Measurements from ENCODE around the gene ZNF497. TPM values are rescaled to one million over a fixed set of nuclear protein-coding genes. Genes with fewer than 3 reads are reported as not detected.
A peak's percentile ranks its signal among the peaks of the same experiment; 100 is the strongest.

ZNF497 gene
- total and polyA plus RNA-seq, 2 of the 13 experiments (the other 11 are each of a cell fraction or from before 2014, with no cell fraction given) = 1.5 to 1.9 TPM

DNA sequence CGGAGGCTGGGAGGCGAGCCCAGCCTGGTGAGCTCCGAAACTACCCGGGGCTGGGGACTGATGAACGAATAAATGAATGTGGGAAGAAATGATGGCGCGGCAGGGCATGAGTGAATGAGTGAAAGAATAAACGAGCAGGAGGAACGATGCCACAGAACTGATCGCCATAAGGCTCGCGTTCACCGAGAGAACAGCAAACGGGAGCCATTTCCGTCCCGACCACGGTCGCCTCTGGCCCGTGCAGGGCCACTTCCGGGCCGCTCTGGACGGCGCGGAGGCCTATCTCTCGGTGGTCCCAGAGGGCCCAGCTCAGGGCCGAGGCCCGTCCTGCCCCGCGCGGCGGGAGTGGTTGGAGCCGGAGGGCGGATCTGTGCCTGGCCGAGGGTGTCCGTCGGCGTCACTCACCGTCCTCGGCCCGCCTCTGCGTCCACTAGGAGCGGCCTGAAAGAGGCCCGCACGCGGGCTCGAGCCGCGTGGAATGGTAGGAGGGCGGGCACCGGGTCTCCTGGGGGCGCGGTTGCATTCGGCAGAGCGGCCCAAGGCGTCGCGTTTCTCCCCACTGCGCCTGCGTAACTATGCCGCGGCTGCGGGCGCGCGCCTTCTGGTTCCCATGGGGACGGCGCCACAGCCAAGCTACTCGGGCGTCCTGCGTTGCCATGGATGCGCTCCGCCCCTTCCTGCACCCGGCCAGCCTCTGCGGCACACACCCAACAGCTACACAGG lies at the start of gene ZNF497 (continued):
- TF ChIP-seq ZNF331 (CRISPR knock-in tag; IDR thresholded peaks at IDR 0.05) = peak; percentile 24; the same call in 1 of the 2 replicates
- peak; percentile 96 for TF ChIP-seq ZNF224 (CRISPR knock-in tag; IDR thresholded peaks at IDR 0.05)
- no peak for TF ChIP-seq XBP1 (CRISPR knock-in tag; IDR thresholded peaks at IDR 0.05)
- no peak for TF ChIP-seq RARA (CRISPR knock-in tag; IDR thresholded peaks at IDR 0.05)
- TF ChIP-seq, protein P1, sequence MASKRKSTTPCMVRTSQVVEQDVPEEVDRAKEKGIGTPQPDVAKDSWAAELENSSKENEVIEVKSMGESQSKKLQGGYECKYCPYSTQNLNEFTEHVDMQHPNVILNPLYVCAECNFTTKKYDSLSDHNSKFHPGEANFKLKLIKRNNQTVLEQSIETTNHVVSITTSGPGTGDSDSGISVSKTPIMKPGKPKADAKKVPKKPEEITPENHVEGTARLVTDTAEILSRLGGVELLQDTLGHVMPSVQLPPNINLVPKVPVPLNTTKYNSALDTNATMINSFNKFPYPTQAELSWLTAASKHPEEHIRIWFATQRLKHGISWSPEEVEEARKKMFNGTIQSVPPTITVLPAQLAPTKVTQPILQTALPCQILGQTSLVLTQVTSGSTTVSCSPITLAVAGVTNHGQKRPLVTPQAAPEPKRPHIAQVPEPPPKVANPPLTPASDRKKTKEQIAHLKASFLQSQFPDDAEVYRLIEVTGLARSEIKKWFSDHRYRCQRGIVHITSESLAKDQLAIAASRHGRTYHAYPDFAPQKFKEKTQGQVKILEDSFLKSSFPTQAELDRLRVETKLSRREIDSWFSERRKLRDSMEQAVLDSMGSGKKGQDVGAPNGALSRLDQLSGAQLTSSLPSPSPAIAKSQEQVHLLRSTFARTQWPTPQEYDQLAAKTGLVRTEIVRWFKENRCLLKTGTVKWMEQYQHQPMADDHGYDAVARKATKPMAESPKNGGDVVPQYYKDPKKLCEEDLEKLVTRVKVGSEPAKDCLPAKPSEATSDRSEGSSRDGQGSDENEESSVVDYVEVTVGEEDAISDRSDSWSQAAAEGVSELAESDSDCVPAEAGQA (IDR thresholded peaks at IDR 0.05; ENCODE audit: low read depth) = peak; percentile 15; the same call in 1 of the 2 replicates
- TF ChIP-seq, protein P1 (CRISPR knock-in tag; IDR thresholded peaks at IDR 0.05; ENCODE audit: borderline replicate concordance) = peak; percentile 79; the same call in 1 of the 2 replicates
- TF ChIP-seq, protein P2, sequence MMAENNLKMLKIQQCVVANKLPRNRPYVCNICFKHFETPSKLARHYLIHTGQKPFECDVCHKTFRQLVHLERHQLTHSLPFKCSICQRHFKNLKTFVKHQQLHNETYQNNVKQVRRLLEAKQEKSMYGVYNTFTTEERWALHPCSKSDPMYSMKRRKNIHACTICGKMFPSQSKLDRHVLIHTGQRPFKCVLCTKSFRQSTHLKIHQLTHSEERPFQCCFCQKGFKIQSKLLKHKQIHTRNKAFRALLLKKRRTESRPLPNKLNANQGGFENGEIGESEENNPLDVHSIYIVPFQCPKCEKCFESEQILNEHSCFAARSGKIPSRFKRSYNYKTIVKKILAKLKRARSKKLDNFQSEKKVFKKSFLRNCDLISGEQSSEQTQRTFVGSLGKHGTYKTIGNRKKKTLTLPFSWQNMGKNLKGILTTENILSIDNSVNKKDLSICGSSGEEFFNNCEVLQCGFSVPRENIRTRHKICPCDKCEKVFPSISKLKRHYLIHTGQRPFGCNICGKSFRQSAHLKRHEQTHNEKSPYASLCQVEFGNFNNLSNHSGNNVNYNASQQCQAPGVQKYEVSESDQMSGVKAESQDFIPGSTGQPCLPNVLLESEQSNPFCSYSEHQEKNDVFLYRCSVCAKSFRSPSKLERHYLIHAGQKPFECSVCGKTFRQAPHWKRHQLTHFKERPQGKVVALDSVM (CRISPR knock-in tag; IDR thresholded peaks at IDR 0.05) = no peak
- TF ChIP-seq, protein P3, sequence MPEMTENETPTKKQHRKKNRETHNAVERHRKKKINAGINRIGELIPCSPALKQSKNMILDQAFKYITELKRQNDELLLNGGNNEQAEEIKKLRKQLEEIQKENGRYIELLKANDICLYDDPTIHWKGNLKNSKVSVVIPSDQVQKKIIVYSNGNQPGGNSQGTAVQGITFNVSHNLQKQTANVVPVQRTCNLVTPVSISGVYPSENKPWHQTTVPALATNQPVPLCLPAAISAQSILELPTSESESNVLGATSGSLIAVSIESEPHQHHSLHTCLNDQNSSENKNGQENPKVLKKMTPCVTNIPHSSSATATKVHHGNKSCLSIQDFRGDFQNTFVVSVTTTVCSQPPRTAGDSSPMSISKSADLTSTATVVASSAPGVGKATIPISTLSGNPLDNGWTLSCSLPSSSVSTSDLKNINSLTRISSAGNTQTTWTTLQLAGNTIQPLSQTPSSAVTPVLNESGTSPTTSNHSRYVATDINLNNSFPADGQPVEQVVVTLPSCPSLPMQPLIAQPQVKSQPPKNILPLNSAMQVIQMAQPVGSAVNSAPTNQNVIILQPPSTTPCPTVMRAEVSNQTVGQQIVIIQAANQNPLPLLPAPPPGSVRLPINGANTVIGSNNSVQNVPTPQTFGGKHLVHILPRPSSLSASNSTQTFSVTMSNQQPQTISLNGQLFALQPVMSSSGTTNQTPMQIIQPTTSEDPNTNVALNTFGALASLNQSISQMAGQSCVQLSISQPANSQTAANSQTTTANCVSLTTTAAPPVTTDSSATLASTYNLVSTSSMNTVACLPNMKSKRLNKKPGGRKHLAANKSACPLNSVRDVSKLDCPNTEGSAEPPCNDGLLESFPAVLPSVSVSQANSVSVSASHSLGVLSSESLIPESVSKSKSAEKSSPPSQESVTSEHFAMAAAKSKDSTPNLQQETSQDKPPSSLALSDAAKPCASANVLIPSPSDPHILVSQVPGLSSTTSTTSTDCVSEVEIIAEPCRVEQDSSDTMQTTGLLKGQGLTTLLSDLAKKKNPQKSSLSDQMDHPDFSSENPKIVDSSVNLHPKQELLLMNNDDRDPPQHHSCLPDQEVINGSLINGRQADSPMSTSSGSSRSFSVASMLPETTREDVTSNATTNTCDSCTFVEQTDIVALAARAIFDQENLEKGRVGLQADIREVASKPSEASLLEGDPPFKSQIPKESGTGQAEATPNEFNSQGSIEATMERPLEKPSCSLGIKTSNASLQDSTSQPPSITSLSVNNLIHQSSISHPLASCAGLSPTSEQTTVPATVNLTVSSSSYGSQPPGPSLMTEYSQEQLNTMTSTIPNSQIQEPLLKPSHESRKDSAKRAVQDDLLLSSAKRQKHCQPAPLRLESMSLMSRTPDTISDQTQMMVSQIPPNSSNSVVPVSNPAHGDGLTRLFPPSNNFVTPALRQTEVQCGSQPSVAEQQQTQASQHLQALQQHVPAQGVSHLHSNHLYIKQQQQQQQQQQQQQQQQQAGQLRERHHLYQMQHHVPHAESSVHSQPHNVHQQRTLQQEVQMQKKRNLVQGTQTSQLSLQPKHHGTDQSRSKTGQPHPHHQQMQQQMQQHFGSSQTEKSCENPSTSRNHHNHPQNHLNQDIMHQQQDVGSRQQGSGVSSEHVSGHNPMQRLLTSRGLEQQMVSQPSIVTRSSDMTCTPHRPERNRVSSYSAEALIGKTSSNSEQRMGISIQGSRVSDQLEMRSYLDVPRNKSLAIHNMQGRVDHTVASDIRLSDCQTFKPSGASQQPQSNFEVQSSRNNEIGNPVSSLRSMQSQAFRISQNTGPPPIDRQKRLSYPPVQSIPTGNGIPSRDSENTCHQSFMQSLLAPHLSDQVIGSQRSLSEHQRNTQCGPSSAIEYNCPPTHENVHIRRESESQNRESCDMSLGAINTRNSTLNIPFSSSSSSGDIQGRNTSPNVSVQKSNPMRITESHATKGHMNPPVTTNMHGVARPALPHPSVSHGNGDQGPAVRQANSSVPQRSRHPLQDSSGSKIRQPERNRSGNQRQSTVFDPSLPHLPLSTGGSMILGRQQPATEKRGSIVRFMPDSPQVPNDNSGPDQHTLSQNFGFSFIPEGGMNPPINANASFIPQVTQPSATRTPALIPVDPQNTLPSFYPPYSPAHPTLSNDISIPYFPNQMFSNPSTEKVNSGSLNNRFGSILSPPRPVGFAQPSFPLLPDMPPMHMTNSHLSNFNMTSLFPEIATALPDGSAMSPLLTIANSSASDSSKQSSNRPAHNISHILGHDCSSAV (CRISPR knock-in tag; IDR thresholded peaks at IDR 0.05; ENCODE audit: borderline replicate concordance) = no peak
- TF ChIP-seq MTF1 (CRISPR knock-in tag; IDR thresholded peaks at IDR 0.05) = no peak; the same call in 1 of the 2 replicates
- TF ChIP-seq, protein P4, sequence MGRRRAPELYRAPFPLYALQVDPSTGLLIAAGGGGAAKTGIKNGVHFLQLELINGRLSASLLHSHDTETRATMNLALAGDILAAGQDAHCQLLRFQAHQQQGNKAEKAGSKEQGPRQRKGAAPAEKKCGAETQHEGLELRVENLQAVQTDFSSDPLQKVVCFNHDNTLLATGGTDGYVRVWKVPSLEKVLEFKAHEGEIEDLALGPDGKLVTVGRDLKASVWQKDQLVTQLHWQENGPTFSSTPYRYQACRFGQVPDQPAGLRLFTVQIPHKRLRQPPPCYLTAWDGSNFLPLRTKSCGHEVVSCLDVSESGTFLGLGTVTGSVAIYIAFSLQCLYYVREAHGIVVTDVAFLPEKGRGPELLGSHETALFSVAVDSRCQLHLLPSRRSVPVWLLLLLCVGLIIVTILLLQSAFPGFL (CRISPR knock-in tag; IDR thresholded peaks at IDR 0.05) = no peak
- TF ChIP-seq ZNF678 (CRISPR knock-in tag; IDR thresholded peaks at IDR 0.05) = 0 out of 2 replicates have a peak, but pooled peaks have one; percentile 62
